Naive B cell (primary cell): ENCODE data around the gene OR5AC2. TPM values are rescaled to one million over a fixed set of nuclear protein-coding genes. Genes with fewer than 3 reads are reported as not detected.

ENCODE experiments used
- ATAC-seq, 2 donors: fragments of 150-1000 bp; cut with Tn5 transposase; 2 replicates each; pipeline ENCODE4 v1.10.0; 2021; ENCODE audit warnings: low read depth in 2 of 2, mild to moderate bottlenecking in 2 of 2, moderate library complexity in 2 of 2
- DNase-seq: peaks from one replicate; pipeline ENCODE4 v3.0.0; 2022
- H3K27ac Mint-ChIP-seq, 6 donors: one replicate each; pipeline ENCODE4 v1.8.0; 2020 to 2022; ENCODE audit warnings: mild to moderate bottlenecking in 6 of 6, mixed read lengths in 6 of 6, moderate library complexity in 5 of 6, inconsistent platforms in 2 of 6
- H3K27me3 Mint-ChIP-seq, 3 donors: one replicate each; pipeline ENCODE4 v1.8.0; 2021 to 2022; ENCODE audit warnings: mixed read lengths in 3 of 3, mild to moderate bottlenecking in 1 of 3
- H3K36me3 Mint-ChIP-seq, 2 donors: one replicate each; pipeline ENCODE4 v1.8.0; 2020 to 2022; ENCODE audit warnings: mixed read lengths in 2 of 2, inconsistent platforms in 1 of 2, mild to moderate bottlenecking in 1 of 2
- H3K4me1 Mint-ChIP-seq, 3 donors: one replicate each; pipeline ENCODE4 v1.8.0; 2020 to 2022; ENCODE audit warnings: mixed read lengths in 3 of 3, inconsistent platforms in 1 of 3, mild to moderate bottlenecking in 1 of 3, moderate library complexity in 1 of 3
- H3K4me3 Mint-ChIP-seq, 8 donors: one replicate each; pipeline ENCODE4 v1.8.0; 2020 to 2022; ENCODE audit warnings: mild to moderate bottlenecking in 8 of 8, mixed read lengths in 8 of 8, moderate library complexity in 8 of 8, inconsistent platforms in 2 of 8
- H3K9me3 Mint-ChIP-seq, 7 donors: one replicate each; pipeline ENCODE4 v1.8.0; 2020 to 2022; ENCODE audit warnings: mixed read lengths in 7 of 7, mild to moderate bottlenecking in 5 of 7, inconsistent platforms in 2 of 7, moderate library complexity in 1 of 7
- polyA plus RNA-seq, 6 donors: library from polyadenylated mRNA; unstranded; fragments of 300-500 nt; fragmentation: Illumina TruSeq; gene quantifications; one replicate each; pipeline ENCODE4 v1.2.3, GENCODE V29; 2021; ENCODE audit warnings: low read depth in 6 of 6

OR5AC2 gene
- not detected for polyA plus RNA-seq

- H3K4me3 Mint-ChIP-seq, result no peak within 1 kb of the TSS
- H3K27me3 Mint-ChIP-seq, result no peaks in the 10 kb centered on the region
- ATAC-seq (no peak), DNase-seq (no peak)
- no peak within 1 kb of the TSS for H3K27ac Mint-ChIP-seq
- no peaks in the 10 kb centered on the region for H3K36me3 Mint-ChIP-seq
- H3K4me1 Mint-ChIP-seq, result no peaks in the 10 kb centered on the region
- H3K9me3 Mint-ChIP-seq, result peaks cover 0 to 14% (median 2%) of the 10 kb centered on the region in 7 donors
Observed at GRCh38 chr3:98086873-98087272, at the start of gene OR5AC2. TSS of gene OR5AC2 (plus strand) at chr3:98087173. CDS start at chr3:98087173, 0 bp downstream.

DNA sequence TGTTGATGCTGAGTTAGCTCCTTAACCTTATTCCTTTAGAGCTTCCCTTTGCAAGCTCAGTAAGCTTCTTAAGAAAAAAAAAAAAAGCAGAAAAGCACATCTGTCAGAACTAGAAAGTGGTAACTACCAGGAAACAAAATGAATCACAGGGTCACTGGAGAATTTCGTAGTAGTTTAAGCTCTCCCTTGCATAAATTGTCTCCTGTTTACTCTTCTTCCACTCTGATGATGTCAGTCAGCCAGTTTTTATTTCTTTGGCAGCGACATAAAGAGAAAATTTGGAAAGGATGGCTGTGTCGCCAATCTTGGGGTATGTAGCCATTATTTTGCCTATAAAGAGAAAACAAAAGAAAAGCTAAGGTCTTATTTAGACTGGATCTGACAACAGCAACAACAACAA is 48.7 kb upstream of the OR5AC2 start:
- Mint-ChIP-seq H3K27ac (no peak overlapping the region), H3K4me1 (peaks cover 0 to 7% (median 4%) of the 10 kb centered on the region in 3 donors), H3K27me3 (peaks cover 13 to 33% (median 20%) of the 10 kb centered on the region in 3 donors), H3K9me3 (peaks cover 0 to 17% (median 10%) of the 10 kb centered on the region in 7 donors), H3K4me3 (no peak overlapping the region), H3K36me3 (no peaks in the 10 kb centered on the region)
- DNase-seq, result no peak
- ATAC-seq, result no peak

DNA sequence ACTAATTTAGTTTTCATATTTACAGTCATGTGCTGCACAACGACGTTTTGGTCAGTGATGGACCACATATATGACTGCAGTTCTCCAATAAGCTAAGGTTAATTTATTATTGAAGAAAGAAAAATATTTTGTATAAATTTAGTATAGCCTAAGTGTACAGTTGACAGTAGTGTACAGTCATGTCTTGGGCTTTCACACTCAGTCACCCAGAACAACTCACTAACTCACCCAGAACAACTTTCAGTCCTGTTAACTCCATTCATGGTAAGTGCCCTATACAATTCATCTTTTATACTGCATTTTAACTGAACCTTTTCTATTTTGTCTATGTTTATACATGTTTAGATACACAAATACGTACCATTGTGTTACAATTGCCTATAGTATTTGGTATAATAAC is 48.1 kb upstream of the OR5AC2 start:
- no peak overlapping the region for H3K4me3 Mint-ChIP-seq
- H3K4me1 Mint-ChIP-seq, result peaks cover 0 to 7% (median 4%) of the 10 kb centered on the region in 3 donors
- no peaks in the 10 kb centered on the region for H3K36me3 Mint-ChIP-seq
- peaks cover 0 to 18% (median 10%) of the 10 kb centered on the region in 7 donors for H3K9me3 Mint-ChIP-seq
- peaks cover 17 to 33% (median 19%) of the 10 kb centered on the region in 3 donors for H3K27me3 Mint-ChIP-seq
- no peak for ATAC-seq
- peak overlapping the region in 4 of 6 donors; percentile 1 to 55 (median 30) for H3K27ac Mint-ChIP-seq
- DNase-seq, result no peak

DNA sequence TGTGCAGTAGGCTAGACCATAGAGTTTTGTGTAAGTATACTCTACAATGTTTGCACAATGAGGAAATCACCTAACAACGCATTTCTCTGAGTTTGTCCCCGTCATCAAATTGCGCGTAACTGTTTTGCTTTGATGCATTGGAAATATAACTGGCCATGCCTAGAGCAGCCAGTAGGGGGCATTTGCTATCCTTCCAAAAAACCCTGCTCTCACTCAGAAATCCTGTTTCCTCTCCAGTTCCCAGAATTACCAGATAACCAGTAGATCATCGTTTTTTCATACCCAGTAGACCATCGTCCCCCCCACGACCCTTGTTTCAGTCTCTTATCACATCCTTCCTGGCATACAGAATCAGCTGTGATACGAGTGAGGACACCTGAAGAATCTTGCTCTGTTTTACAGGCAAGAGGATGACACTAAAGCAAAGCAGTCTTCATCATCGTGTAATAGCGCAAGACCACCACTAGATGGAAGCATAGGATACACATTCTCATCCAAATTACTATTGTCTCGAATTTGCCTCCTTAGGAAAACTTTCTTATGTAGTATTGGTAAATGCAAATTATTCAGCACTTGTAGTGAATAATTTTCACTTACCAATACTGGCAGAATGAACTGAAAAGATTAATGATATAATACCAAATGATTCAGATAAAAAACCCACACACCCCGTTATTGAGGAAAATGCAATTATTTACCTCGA is 47.5 kb upstream of the OR5AC2 start:
- H3K27me3 Mint-ChIP-seq, result peaks cover 20 to 30% (median 20%) of the 10 kb centered on the region in 3 donors
- peak; percentile 76 for DNase-seq
- H3K27ac Mint-ChIP-seq, result peak overlapping the region in 5 of 6 donors; percentile 1 to 55 (median 47)
- ATAC-seq, result peak; percentile 92
- peaks cover 0 to 7% (median 4%) of the 10 kb centered on the region in 3 donors for H3K4me1 Mint-ChIP-seq
- H3K9me3 Mint-ChIP-seq, result peaks cover 0 to 18% (median 10%) of the 10 kb centered on the region in 7 donors
- no peaks in the 10 kb centered on the region for H3K36me3 Mint-ChIP-seq
- H3K4me3 Mint-ChIP-seq, result peak overlapping the region; percentile 2 to 90 (median 80)

DNA sequence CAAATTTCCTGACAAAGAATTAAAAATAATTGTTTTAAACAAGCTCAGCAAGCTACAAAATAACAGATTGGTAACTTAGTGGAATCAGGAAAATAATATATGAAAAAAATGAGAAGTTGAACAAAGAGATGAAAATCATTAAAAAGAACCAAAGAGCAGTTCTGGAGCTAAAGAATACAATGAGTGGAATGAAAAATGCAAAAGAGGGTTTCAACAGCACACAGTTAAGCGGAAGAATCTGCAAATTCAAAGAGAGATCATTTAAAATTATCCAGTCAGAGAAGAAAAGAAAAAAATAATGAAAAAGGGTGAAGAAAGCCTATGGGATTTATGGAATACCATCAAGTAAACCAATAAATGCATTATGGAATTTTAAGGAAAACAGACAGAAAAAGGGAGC is 45.6 kb upstream of the OR5AC2 start:
- peaks cover 0 to 18% (median 10%) of the 10 kb centered on the region in 7 donors for H3K9me3 Mint-ChIP-seq
- no peak for DNase-seq
- peaks cover 20 to 29% (median 20%) of the 10 kb centered on the region in 3 donors for H3K27me3 Mint-ChIP-seq
- no peak for ATAC-seq
- H3K36me3 Mint-ChIP-seq, result no peaks in the 10 kb centered on the region
- H3K4me3 Mint-ChIP-seq, result no peak overlapping the region
- peaks cover 0 to 7% (median 4%) of the 10 kb centered on the region in 3 donors for H3K4me1 Mint-ChIP-seq
- peak overlapping the region in 2 of 6 donors; percentile 34 to 88 for H3K27ac Mint-ChIP-seq

DNA sequence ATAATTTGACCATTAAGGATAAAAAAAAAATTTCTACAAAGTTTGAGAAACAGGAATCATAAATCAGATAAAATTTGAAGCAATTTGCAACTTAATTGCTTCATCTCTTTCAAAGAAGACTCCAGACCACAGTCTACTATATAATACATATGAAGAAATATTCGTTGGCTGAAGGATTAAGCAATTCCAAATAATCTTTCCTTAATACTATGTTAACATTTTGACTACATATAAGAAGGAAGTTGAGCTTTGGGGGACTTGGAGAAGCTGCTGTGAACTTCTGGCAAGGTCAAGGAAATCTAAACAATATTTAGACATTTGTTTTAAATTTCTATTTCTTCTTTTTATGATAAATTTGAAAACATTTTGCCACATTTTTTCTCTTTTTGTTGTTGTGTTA is 38.4 kb upstream of the OR5AC2 start:
- DNase-seq, result no peak

DNA sequence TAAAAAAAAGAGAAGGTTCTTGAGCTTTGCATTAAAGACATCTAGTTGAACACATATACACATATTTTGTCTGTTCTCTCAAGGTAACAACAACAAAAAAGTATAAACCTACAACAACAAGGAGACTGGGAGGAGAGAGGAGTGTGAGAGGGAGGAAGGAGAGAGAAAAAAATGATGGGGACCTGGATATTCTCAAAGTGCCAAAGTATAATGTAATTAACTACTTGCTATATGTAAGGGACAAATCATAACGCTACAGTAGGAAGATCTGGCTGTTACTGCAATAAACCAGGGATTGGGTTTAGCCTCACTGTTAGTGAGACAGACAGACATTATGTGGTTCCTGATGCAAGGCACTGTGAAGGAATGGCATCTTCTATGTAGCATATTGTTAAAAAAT is 37.7 kb upstream of the OR5AC2 start:
- no peak for DNase-seq
- Mint-ChIP-seq H3K36me3 (no peaks in the 10 kb centered on the region), H3K27ac (no peak overlapping the region), H3K4me1 (no peaks in the 10 kb centered on the region), H3K4me3 (no peak overlapping the region), H3K9me3 (no peaks in the 10 kb centered on the region), H3K27me3 (peaks cover 8 to 19% (median 16%) of the 10 kb centered on the region in 3 donors)
- ATAC-seq, result no peak

More for the DNA sequence above, 38.4 kb upstream of the OR5AC2 start:
- H3K9me3 Mint-ChIP-seq, result no peaks in the 10 kb centered on the region
- peaks cover 15 to 20% (median 19%) of the 10 kb centered on the region in 3 donors for H3K27me3 Mint-ChIP-seq
- H3K4me3 Mint-ChIP-seq, result no peak overlapping the region
- H3K36me3 Mint-ChIP-seq, result no peaks in the 10 kb centered on the region
- no peak for ATAC-seq
- H3K4me1 Mint-ChIP-seq, result no peaks in the 10 kb centered on the region
- no peak overlapping the region for H3K27ac Mint-ChIP-seq

GRCh38 chr3:98056035-98056434 is 30.9 kb upstream of the OR5AC2 start:
- Mint-ChIP-seq H3K9me3 (peaks cover 0 to 2% (median 0%) of the 10 kb centered on the region in 7 donors), H3K4me3 (no peak overlapping the region), H3K27ac (no peak overlapping the region), H3K4me1 (no peaks in the 10 kb centered on the region), H3K27me3 (peaks cover 12 to 16% (median 15%) of the 10 kb centered on the region in 3 donors), H3K36me3 (no peaks in the 10 kb centered on the region)
- ATAC-seq, result no peak
- no peak for DNase-seq

DNA sequence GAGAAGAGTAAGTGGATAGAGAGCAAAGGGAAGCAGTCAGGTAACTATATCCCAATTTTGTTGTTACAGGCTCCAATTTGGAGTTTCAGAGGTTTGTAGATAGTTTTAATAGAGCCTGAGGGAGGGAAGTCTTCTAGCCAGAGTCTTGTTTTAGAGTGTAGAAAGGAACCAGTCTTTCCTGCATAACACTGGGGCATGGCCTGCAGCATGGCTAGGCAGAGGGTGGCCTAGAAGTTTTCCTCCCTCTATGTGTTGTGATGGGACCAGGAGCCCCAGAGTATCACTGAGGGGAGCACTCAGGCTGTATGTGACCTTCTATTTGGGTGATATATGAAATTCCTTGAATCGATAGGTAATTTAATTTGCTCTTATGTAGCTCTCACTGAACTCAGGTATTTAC is 29.3 kb upstream of the OR5AC2 start:
- Mint-ChIP-seq H3K36me3 (no peaks in the 10 kb centered on the region), H3K27ac (no peak overlapping the region), H3K4me3 (no peak overlapping the region), H3K9me3 (peaks cover 0 to 2% (median 0%) of the 10 kb centered on the region in 7 donors), H3K4me1 (no peaks in the 10 kb centered on the region), H3K27me3 (peaks cover 10 to 16% (median 12%) of the 10 kb centered on the region in 3 donors)
- DNase-seq (no peak), ATAC-seq (no peak)

DNA sequence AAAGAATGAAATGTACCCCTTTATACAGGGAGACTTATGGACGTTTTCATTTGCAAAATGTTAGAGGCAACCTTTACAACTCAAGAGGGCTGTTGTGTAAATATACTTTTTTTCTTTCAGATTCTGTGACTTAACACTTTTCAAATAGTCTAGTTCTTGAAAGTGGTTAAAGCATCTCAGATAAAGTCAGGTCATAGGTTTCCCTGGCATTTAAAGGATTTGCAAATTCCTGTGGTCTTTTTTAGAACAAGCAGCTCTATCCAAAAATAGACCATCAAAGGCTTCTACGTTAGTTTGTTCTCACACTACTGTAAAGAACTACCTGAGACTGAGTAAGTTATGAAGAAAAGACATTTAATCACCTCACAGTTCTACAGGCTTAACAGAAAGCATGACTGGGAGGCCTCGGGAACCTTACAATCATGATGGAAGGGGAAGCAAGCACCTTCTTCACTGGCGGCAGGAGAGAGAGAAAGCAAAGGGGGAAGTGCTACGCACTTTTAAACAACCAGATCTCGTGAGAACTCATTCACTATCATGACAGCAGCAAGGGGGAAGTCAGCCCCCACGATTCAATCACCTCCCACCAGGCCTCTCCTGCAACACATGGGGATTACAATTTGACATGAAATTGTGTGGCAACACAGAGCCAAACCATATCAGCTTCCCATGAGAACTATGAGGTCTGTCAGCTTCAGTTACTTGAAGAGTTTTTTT is 28.6 kb upstream of the OR5AC2 start:
- H3K36me3 Mint-ChIP-seq, result no peaks in the 10 kb centered on the region
- DNase-seq, result no peak
- no peak for ATAC-seq
- H3K27me3 Mint-ChIP-seq, result peaks cover 10 to 16% (median 12%) of the 10 kb centered on the region in 3 donors
- H3K4me3 Mint-ChIP-seq, result no peak overlapping the region
- H3K27ac Mint-ChIP-seq, result peak overlapping the region in 1 of 6 donors; percentile 46
- no peaks in the 10 kb centered on the region for H3K4me1 Mint-ChIP-seq
- peaks cover 0 to 2% (median 0%) of the 10 kb centered on the region in 7 donors for H3K9me3 Mint-ChIP-seq

- Mint-ChIP-seq H3K36me3 (no peaks in the 10 kb centered on the region), H3K4me3 (no peak overlapping the region), H3K9me3 (no peaks in the 10 kb centered on the region), H3K27ac (no peak overlapping the region), H3K27me3 (peaks cover 0 to 11% (median 10%) of the 10 kb centered on the region in 3 donors), H3K4me1 (no peaks in the 10 kb centered on the region)
- no peak for ATAC-seq
- no peak for DNase-seq
Observed at GRCh38 chr3:98068824-98069223, 18.1 kb upstream of the OR5AC2 start.

- H3K27ac Mint-ChIP-seq, result no peak overlapping the region
- no peaks in the 10 kb centered on the region for H3K36me3 Mint-ChIP-seq
Observed at GRCh38 chr3:98070840-98071239, 16.1 kb upstream of the OR5AC2 start.

DNA sequence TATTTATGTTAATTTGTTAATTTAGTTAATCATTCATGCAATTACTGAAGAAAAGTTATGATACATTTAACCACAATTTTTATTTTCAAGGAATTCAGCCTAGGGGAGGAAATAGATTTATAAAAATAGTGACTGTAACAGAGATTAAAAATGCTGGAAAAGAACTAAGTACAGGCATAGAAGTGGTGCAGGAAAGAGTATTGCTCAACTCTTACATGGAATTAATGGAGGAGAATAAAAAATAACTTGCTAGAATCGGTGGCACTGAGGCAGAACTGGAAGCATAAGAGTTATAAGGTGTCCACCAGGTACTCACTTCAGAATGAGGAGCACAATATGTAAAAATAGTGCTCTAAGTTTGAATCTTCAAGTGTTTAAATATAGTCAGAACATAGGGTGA is 13.5 kb upstream of the OR5AC2 start:
- no peaks in the 10 kb centered on the region for H3K36me3 Mint-ChIP-seq
- DNase-seq (no peak), ATAC-seq (no peak)
- H3K27ac Mint-ChIP-seq, result no peak overlapping the region
- no peaks in the 10 kb centered on the region for H3K9me3 Mint-ChIP-seq
- H3K27me3 Mint-ChIP-seq, result peaks cover 0 to 5% (median 3%) of the 10 kb centered on the region in 3 donors
- no peaks in the 10 kb centered on the region for H3K4me1 Mint-ChIP-seq
- peak overlapping the region in 1 of 8 donors; percentile 61 for H3K4me3 Mint-ChIP-seq

More at GRCh38 chr3:98070840-98071239, 16.1 kb upstream of the OR5AC2 start:
- peaks cover 0 to 11% (median 0%) of the 10 kb centered on the region in 3 donors for H3K27me3 Mint-ChIP-seq
- ATAC-seq, result no peak
- no peak overlapping the region for H3K4me3 Mint-ChIP-seq
- no peak for DNase-seq
- no peaks in the 10 kb centered on the region for H3K4me1 Mint-ChIP-seq
- no peaks in the 10 kb centered on the region for H3K9me3 Mint-ChIP-seq
